Measurements from ENCODE around the gene TWIST2. TPM values are rescaled to one million over a fixed set of nuclear protein-coding genes. Genes with fewer than 3 reads are reported as not detected.

The TWIST2 gene
- total and polyA plus RNA-seq, 5 donors, result 3.1 to 6.3 (median 5.0) TPM

DNA sequence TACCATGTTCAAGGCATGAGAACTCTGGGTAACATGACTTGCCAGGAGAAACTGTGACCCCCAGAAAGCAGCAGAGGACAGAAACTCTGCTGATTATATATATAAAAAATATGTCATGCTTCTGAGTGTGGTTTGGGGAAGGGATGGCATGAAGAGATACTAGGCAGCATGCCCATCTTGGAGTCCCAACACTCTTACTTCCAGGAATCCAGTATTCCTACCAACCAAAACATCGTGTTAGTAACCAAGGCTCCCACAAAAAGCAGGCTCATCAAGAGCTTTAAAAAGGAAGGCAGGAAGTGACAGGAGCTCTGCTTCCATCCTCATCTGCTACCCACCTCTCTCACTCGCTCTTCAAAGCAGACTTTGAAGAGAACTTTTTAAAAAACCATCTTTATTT, 31.6 kb upstream of the TWIST2 start:
- Histone ChIP-seq H3K4me3 (ENCODE audit: low read length) (no peak overlapping the region), H3K27me3 (ENCODE audit: control insufficient read depth, insufficient read depth) (no peaks in the 10 kb centered on the region), H3K27ac (ENCODE audit: low read length) (no peak overlapping the region), H3K4me1 (ENCODE audit: control insufficient read depth, insufficient read depth, low read length) (no peaks in the 10 kb centered on the region), H3K9me3 (ENCODE audit: control insufficient read depth, low read length) (no peaks in the 10 kb centered on the region)
- no peak for ATAC-seq
- WGBS, result 67% methylated on average over 2 of the region's 2 CpGs
- intact Hi-C loops (cut with DNase I), result no loop called here
- no peak for DNase-seq

DNA sequence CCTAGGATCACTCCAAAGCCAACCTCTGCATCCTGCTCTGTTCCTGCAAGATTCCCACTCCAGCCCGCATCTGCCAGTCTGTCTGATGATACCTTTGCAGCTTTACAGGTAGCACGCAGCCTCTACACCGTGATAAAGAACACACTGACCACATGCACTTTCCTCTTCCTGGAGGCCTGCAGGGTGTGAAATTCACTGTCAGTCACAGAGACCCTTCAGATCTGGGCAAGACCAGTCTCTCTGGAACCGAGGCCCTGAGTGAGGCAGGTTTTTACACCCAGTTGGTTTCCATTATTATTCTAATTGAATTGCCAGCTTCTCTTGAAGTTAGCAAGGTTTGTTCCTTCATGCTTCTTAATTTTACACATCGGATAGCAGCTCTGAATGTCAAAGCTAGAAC, 30.5 kb upstream of the TWIST2 start:
- DNase-seq, result no peak
- Histone ChIP-seq H3K4me1 (ENCODE audit: control insufficient read depth, insufficient read depth, low read length) (no peaks in the 10 kb centered on the region), H3K4me3 (ENCODE audit: low read length) (no peak overlapping the region), H3K27me3 (ENCODE audit: control insufficient read depth, insufficient read depth) (no peaks in the 10 kb centered on the region), H3K27ac (ENCODE audit: low read length) (no peak overlapping the region), H3K9me3 (ENCODE audit: control insufficient read depth, low read length) (no peaks in the 10 kb centered on the region)
- no peak for ATAC-seq
- WGBS, result 38% methylated on average over 5 of the region's 5 CpGs
- intact Hi-C loops (cut with DNase I), result no loop called here

DNA sequence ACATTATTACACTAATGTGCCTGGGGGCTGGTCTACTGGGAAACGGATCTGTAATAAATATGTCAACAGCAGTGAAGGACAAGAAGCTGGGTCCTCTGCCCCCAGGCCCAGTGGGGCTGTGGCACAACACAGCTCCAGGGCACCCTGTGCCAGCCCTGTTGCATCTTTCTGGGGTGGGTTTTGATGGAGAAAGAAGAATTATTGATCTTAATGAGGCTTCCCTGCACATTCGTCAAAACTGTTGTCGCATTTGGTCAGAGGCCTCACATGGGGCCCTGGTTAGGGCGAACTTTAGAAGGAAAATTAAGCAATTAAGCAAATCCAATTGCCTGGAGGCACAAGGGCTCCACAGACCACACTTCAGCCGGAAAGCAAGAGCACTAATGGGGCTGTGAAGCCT, 30.0 kb upstream of the TWIST2 start:
- DNase-seq (no peak), ATAC-seq (no peak)
- intact Hi-C loops (cut with DNase I), result no loop called here
- H3K9me3 ChIP-seq (ENCODE audit: control insufficient read depth, low read length), result no peaks in the 10 kb centered on the region
- H3K27ac ChIP-seq (ENCODE audit: low read length), result no peak overlapping the region
- H3K4me1 ChIP-seq (ENCODE audit: control insufficient read depth, insufficient read depth, low read length), result no peaks in the 10 kb centered on the region
- WGBS, result 72% methylated on average over 5 of the region's 5 CpGs
- no peaks in the 10 kb centered on the region for H3K27me3 ChIP-seq (ENCODE audit: control insufficient read depth, insufficient read depth)
- H3K4me3 ChIP-seq (ENCODE audit: low read length), result no peak overlapping the region

DNA sequence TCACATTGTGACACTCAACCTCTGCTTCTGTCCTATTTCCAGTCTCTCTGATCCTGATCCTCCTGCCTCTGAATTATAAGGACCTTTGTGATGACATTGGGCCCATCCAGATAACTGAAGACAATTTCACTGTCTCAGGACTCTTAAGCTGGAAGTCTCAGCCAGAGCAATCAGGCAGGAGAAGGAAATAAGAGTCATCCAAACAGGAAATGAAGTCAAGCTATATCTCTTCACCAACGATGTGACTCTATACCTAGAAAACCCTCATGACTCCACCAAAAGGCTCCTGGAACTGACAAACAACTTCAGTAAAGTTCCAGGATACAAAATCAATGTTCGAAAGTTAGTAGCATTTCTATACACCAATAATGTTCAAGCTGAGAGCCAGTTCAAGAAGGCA, 29.3 kb upstream of the TWIST2 start:
- Histone ChIP-seq H3K9me3 (ENCODE audit: control insufficient read depth, low read length) (no peaks in the 10 kb centered on the region), H3K27ac (ENCODE audit: low read length) (no peak overlapping the region), H3K4me3 (ENCODE audit: low read length) (no peak overlapping the region), H3K4me1 (ENCODE audit: control insufficient read depth, insufficient read depth, low read length) (no peaks in the 10 kb centered on the region), H3K27me3 (ENCODE audit: control insufficient read depth, insufficient read depth) (no peaks in the 10 kb centered on the region)
- DNase-seq (no peak), ATAC-seq (no peak)
- intact Hi-C loops (cut with DNase I), result no loop called here
- WGBS, result 55% methylated on average over 2 of the region's 2 CpGs

DNA sequence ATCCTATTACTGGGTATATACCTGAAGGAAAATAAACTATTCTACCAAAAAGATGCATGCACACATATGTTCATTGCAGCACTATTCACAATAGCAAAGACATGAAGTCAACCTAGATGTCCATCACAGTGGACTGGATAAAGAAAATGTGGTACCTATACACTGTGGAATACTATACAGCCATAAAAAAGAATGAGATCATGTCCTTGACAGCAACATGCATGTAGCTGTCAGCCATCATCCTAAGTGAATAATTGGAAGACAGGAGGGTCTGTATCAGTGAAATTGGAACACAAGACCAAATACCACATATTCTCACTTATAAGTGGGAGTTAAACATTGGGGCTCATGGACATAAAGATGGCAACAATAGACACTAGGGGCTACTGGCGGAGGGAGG, 27.7 kb upstream of the TWIST2 start:
- WGBS, result 83% methylated on average over 1 of the region's 1 CpG
- no peak overlapping the region for H3K4me3 ChIP-seq (ENCODE audit: low read length)
- H3K4me1 ChIP-seq (ENCODE audit: control insufficient read depth, insufficient read depth, low read length), result no peaks in the 10 kb centered on the region
- peaks cover 3% of the 10 kb centered on the region for H3K9me3 ChIP-seq (ENCODE audit: control insufficient read depth, low read length)
- H3K27ac ChIP-seq (ENCODE audit: low read length), result no peak overlapping the region
- ATAC-seq, result no peak
- H3K27me3 ChIP-seq (ENCODE audit: control insufficient read depth, insufficient read depth), result no peaks in the 10 kb centered on the region
- intact Hi-C loops (cut with DNase I), result no loop called here
- DNase-seq, result no peak

DNA sequence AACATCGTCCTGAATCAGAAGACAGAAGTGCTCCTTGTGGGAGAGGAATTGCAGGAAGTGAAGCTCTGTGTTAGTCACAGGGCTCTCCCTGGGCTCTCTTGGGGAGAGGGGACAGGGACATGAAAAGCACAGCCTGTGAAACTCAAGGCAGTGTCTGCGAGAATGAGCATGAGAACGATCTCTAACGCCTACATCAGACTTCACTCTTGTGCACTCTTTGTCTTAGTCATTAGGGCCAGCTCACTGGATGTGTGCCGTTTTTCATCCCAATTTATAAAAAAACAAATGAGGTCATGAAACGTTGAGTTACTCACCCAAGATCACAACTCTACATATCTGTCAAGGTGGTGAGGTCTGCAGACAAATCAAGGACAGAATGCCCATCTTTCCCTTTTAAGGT, 27.0 kb upstream of the TWIST2 start:
- Histone ChIP-seq H3K4me1 (ENCODE audit: control insufficient read depth, insufficient read depth, low read length) (no peaks in the 10 kb centered on the region), H3K27me3 (ENCODE audit: control insufficient read depth, insufficient read depth) (no peaks in the 10 kb centered on the region), H3K4me3 (ENCODE audit: low read length) (no peak overlapping the region), H3K9me3 (ENCODE audit: control insufficient read depth, low read length) (peaks cover 3% of the 10 kb centered on the region), H3K27ac (ENCODE audit: low read length) (no peak overlapping the region)
- ATAC-seq (no peak), DNase-seq (no peak)
- intact Hi-C loops (cut with DNase I), result no loop called here
- 53% methylated on average over 6 of the region's 6 CpGs for WGBS

DNA sequence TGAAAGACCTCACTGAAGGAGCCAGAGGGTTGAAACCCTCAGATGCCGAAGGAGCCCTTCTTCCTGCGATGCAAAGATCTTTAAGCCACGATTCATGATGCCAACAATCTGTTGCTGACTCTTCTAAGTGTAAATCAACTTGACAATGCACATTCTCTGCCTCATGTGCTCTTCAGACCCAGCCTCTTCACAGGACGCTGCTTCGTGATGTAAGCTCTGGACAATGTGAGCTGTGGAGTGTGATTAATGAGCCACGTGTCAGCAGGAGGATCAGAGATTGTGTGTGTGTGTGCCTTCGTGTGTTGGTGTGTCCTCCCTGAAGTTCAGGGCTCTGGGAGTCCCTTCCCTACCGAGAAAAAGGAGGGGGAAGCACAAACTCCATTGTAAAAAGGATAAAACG, 26.5 kb upstream of the TWIST2 start:
- ATAC-seq (no peak), DNase-seq (no peak)
- no peak overlapping the region for H3K4me3 ChIP-seq (ENCODE audit: low read length)
- no peaks in the 10 kb centered on the region for H3K4me1 ChIP-seq (ENCODE audit: control insufficient read depth, insufficient read depth, low read length)
- peaks cover 3% of the 10 kb centered on the region for H3K9me3 ChIP-seq (ENCODE audit: control insufficient read depth, low read length)
- intact Hi-C loops (cut with DNase I), result no loop called here
- H3K27me3 ChIP-seq (ENCODE audit: control insufficient read depth, insufficient read depth), result no peaks in the 10 kb centered on the region
- WGBS, result 46% methylated on average over 9 of the region's 9 CpGs
- H3K27ac ChIP-seq (ENCODE audit: low read length), result no peak overlapping the region

DNA sequence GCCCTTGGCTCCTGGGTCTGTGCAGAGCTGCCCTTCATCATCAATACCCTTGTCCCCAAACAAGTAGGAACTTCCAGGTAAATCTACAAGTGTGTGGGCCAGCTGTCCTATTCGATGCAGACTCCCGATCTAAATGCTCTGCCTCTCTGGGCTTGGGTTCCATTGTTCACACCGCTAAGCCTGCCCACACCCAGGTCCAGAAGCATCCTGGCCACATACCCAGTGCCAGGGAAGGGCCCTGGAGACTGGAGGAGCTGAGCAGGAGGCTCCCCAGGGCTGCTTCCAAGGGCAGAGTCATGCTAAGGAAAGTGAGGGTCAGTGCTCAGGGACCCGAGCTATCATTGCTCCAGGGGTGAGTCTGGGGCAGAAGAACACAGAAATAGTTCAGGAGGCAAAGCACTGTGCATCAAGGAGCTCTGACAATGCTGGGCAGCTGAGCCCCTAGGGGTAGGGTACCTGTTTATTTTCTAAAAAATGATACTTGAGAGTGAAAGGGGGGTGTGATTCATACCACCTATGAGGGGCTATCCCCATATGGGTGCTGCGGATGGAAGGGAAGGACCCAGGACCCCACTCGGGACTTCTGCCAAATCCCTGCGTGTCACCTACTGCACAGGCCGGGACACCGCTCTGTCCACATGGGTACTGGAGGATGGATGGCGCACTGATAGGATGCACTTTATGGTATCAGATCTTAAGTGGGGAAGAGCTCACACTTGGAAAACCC, 25.8 kb upstream of the TWIST2 start:
- H3K27me3 ChIP-seq (ENCODE audit: control insufficient read depth, insufficient read depth), result no peaks in the 10 kb centered on the region
- intact Hi-C loops (cut with DNase I), result no loop called here
- H3K9me3 ChIP-seq (ENCODE audit: control insufficient read depth, low read length), result peaks cover 3% of the 10 kb centered on the region
- 77% methylated on average over 10 of the region's 10 CpGs for WGBS
- no peak overlapping the region for H3K27ac ChIP-seq (ENCODE audit: low read length)
- ATAC-seq (no peak), DNase-seq (no peak)
- no peaks in the 10 kb centered on the region for H3K4me1 ChIP-seq (ENCODE audit: control insufficient read depth, insufficient read depth, low read length)
- no peak overlapping the region for H3K4me3 ChIP-seq (ENCODE audit: low read length)

DNA sequence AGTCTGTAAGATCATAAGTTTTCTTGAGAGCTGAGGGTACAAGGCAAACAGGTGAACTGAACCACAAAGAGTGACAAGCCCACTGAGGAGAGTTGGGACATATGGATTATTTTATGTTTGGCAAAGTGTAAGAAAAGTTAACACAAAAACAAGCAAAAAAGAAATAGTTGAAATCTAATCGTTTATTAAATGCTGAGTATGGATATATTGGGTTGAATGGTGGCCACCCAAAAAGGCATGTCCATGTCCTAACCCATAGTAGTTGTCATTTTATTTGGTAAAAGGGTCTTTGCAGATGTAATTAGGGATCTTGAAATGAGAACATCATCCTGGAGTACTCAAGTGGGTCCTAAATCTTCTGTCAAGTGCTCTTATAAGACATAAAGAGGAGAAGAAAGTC, 24.9 kb upstream of the TWIST2 start:
- H3K4me1 ChIP-seq (ENCODE audit: control insufficient read depth, insufficient read depth, low read length), result no peaks in the 10 kb centered on the region
- no peak overlapping the region for H3K27ac ChIP-seq (ENCODE audit: low read length)
- DNase-seq (no peak), ATAC-seq (no peak)
- no peaks in the 10 kb centered on the region for H3K27me3 ChIP-seq (ENCODE audit: control insufficient read depth, insufficient read depth)
- 81% methylated on average over 1 of the region's 1 CpG for WGBS
- no peak overlapping the region for H3K4me3 ChIP-seq (ENCODE audit: low read length)
- H3K9me3 ChIP-seq (ENCODE audit: control insufficient read depth, low read length), result peaks cover 3% of the 10 kb centered on the region
- intact Hi-C loops (cut with DNase I), result no loop called here

DNA sequence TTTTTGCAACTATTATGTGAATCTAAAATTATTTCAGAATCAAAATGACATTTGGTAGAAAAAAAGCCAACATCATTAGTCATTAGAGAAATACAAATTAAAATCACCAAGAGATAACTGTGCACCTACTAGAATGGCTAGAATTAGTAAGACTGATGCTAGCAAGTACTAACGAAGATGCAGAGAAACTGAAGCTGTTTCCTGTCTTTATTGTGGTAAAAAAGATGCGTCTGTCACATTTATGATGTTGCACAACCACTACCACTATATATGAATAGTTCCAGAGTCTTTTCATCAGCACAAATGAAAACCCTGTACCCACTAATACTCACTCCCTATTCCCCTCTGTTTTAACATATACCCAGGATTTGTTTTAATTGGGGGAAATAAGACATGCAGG, 16.7 kb upstream of the TWIST2 start:
- ATAC-seq (no peak), DNase-seq (no peak)
- intact Hi-C loops (cut with DNase I), result no loop called here
- Histone ChIP-seq H3K4me3 (ENCODE audit: low read length) (no peak overlapping the region), H3K9me3 (ENCODE audit: control insufficient read depth, low read length) (no peaks in the 10 kb centered on the region), H3K4me1 (ENCODE audit: control insufficient read depth, insufficient read depth, low read length) (no peaks in the 10 kb centered on the region), H3K27ac (ENCODE audit: low read length) (no peak overlapping the region), H3K27me3 (ENCODE audit: control insufficient read depth, insufficient read depth) (no peaks in the 10 kb centered on the region)
- WGBS, result 51% methylated on average over 2 of the region's 2 CpGs

DNA sequence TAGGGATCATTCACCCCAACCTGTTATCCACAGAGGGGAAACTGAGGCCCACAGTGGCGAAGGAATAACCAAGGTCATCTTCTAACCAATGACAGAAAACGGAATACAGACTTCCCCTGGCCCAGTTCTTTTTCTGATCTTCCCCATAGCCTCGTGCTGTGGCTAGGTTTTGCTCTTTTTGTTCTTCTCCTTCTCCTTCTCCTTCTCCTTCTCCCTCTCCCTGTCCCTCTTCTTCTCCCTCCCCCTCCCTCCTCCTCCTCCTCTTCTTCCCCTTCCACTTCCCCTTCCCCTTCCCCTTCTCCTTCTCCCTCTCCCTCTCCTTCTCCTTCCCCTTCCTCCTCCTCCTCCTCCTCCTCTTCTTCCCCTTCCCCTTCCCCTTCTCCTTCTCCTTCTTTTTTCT, 12.9 kb upstream of the TWIST2 start:
- no peak for DNase-seq
- no peaks in the 10 kb centered on the region for H3K4me1 ChIP-seq (ENCODE audit: control insufficient read depth, insufficient read depth, low read length)
- H3K9me3 ChIP-seq (ENCODE audit: control insufficient read depth, low read length), result no peaks in the 10 kb centered on the region
- H3K27ac ChIP-seq (ENCODE audit: low read length), result no peak overlapping the region
- no peak for ATAC-seq
- no peaks in the 10 kb centered on the region for H3K27me3 ChIP-seq (ENCODE audit: control insufficient read depth, insufficient read depth)
- WGBS, result 78% methylated on average over 3 of the region's 3 CpGs
- H3K4me3 ChIP-seq (ENCODE audit: low read length), result no peak overlapping the region
- intact Hi-C loops (cut with DNase I), result no loop called here

DNA sequence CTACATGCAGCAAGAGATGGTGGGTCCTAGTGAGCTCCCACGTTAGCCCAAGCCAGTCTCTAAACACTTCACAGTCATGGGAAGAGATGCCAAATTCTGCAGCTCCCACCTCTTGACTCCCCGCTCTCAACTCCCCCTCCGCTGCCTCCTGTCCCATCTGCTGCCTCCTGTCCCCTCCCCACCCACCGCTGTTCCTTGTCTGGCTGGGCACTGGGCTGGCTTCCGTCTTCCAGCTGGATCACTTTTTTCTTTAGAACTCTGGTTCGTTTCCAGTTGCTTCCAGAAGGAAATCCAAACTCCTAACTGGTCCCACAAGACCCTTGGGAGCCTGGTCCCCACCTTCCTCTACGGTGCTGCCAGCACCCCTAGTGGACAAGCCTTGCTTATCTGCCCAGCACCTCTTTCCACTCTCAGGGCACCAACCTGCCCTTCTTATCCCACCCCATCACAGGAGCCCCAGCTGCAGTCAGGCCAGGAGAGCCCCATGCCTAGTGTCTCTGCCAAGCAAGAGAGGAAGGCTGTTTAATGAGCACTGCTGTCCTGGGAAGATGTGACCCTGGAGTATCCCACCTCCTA, 12.1 kb upstream of the TWIST2 start:
- Histone ChIP-seq H3K27me3 (ENCODE audit: control insufficient read depth, insufficient read depth) (no peaks in the 10 kb centered on the region), H3K27ac (ENCODE audit: low read length) (no peak overlapping the region), H3K4me3 (ENCODE audit: low read length) (no peak overlapping the region), H3K9me3 (ENCODE audit: control insufficient read depth, low read length) (no peaks in the 10 kb centered on the region), H3K4me1 (ENCODE audit: control insufficient read depth, insufficient read depth, low read length) (no peaks in the 10 kb centered on the region)
- ATAC-seq (no peak), DNase-seq (no peak)
- 48% methylated on average over 7 of the region's 7 CpGs for WGBS
- intact Hi-C loops (cut with DNase I), result no loop called here

Measured in right cardiac atrium (tissue), 5 donors.